ENCODE results near the gene TTC31.
A peak's percentile ranks its signal among the peaks of the same experiment; 100 is the strongest.

Gene TTC31

GRCh38 chr2:74488643-74489481 is 6.0 kb downstream of the TTC31 start:
- no peak for DNase-seq

DNA sequence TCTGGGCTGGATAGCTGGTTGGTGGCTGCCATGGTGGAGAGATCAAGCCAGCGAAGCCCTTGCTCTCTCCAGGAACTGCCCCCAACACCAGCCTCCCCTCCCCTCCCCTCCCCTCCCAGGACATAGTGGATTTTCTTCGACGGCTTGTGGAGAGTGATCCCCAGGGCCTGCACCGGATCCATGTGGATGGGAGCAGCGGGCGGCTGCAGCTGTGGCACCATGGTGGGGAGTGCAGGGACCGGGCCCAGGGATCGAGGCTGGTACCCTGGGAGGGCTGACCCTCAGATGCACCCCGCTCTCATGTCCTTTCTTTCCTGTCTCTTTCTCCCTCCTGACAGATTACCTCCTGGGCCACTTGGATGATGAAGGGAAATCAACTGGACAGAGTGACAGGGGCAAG is 7.0 kb downstream of the TTC31 start:
- no peak for DNase-seq

DNA sequence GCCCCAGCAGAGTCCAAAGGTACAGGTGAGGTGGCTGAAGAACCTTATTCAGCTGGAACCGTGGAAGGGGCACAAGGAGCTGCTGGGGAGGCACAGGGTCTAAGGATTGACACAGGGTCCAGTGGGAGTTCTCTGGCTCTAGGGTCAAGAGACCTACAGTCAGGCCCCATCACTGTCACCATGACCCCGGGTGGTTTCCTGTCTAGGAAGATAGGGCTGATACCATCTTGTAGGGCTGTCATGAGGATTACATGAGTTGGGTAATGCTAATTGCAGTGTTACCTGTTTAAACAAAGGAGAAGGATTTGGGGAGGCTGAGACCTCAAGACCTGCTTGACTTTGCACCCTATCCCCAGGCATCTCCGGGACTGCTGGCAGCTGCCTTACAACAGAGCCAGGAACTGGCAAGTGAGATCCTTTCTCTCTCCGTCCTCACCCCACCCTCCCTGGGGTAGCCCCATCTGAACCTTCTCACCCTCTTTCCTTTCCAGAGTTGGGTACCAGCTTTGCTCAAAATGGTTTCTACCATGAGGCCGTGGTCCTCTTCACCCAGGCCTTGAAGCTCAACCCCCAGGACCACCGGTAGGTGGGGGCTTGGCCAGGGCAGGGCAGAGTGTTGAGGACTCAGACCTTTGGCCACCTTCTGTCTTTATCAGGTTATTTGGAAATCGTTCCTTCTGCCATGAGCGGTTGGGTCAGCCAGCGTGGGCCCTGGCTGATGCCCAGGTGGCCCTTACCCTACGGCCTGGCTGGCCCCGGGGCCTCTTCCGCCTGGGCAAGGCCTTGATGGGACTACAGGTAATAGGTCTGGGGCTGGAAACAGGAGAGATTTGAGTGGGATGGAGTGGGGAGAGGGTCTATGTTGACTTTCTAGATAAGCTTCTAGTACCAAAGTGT is 9.0 kb downstream of the TTC31 start:
- no peak for DNase-seq

DNA sequence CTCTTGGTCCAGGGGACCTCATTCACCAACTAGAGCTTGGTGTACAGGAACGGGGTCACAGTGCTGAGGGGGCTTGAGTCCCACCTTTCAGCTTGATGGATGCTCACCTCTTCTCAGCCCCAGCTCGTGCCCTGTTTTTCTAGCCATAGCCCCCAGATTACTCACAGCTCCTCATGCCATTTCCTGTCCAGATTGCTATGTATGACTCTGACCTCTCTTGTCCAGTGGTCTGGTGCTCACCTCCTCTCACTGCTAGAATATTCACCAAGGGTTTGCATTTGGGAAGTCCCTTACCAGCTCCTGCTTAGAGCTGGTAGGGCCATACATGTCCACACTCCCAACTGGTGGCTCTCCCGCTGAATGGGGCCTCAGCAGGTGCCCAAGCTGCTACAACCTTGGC is 10.7 kb downstream of the TTC31 start:
- no peak for DNase-seq

- DNase-seq, result no peak
Measured at GRCh38 chr2:74495440-74495839, 12.6 kb downstream of the TTC31 start.

- no peak for DNase-seq
Measured at GRCh38 chr2:74496997-74497776, 14.3 kb downstream of the TTC31 start.

DNA sequence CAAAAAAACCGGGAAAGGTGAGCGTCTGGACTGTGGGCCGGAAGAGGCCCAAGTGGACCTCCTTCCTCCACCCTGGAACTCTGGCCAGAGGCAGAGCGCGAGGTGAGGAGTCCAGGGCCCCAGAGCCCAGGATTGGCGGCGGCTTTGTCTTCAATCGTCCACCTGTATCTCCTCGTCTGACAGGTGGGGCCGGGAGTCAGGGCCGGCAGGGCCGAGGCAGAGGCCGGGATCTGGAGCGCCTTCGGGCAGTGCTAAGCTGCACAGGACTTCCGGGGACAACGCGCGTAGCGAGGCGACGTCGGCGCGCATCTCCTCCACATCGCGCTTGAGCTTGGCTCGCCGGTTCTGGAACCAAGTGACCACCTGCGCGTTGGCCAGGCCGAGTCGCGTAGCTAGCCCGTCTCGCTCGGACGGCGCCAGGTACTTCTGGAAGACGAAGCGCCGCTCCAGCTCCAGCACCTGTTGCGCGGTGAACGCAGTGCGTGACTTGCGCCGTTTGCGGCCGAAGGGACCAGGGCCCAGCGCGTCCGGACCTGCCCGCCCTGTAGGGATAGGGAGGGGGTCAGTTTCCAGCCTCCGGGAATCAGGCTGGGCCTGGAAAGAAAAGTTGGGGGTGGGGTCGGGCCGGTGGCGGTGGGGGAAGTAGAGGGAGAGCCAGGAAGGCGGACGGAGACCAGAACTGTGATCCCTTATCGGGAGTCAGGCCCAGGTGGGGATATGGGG is 15.1 kb downstream of the TTC31 start:
- DNase-seq, result no peak

GRCh38 chr2:74498500-74499266 is 15.8 kb downstream of the TTC31 start:
- DNase-seq, result no peak

GRCh38 chr2:74499267-74499939 is 16.5 kb downstream of the TTC31 start, which contains the start of gene LBX2:
Gene LBX2 (minus strand): TSS chr2:74499603. CDS start chr2:74499537, 66 bp downstream.
- no peak for DNase-seq

- DNase-seq, result no peak
Measured at GRCh38 chr2:74499940-74500577, 17.2 kb downstream of the TTC31 start.

- DNase-seq, result no peak
Measured at GRCh38 chr2:74500578-74500946, 17.7 kb downstream of the TTC31 start.

GRCh38 chr2:74501335-74502071 is 18.6 kb downstream of the TTC31 start:
- DNase-seq, result no peak

DNA sequence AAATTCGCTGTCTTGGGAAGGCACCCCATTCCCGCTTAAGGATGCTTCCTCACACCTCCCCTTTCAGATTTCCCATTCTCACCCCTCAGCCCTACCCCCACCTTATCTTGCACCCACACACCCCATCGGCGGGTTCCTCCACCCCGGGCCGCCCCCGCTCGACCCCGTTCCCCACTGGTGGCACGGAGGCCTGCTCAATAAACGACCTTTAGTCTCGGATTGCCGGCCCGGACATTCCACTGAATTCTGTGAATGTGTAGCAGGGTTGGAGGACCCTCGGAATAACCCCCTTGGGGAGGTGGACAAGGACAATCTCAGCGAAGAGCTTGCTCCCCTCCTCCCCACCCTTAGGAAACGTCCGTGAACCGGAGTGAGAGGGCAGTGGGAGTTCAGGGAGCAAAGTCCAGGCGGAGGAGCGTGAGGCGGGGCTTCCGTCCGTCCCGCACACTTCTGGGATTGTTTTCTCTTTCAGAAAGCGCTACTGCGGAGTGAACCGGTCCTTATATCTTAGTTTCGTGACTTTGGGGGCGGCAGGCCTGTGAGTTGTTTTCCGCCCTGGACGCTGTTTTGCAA is 19.4 kb downstream of the TTC31 start:
- DNase-seq, result no peak

- peak; percentile 71 for DNase-seq
Measured at GRCh38 chr2:74502720-74503505, 20.0 kb downstream of the TTC31 start.

- no peak for DNase-seq
Measured at GRCh38 chr2:74503506-74504475, 20.9 kb downstream of the TTC31 start.

- no peak for DNase-seq
Measured at GRCh38 chr2:74504591-74504990, 21.7 kb downstream of the TTC31 start.

Data from CD4-positive, alpha-beta T cell treated with Interferon gamma for 1 hour (primary cell).